Transverse colon (tissue), 4 donors: ENCODE measurements around the gene HORMAD2.

Experiments used
- POLR2A ChIP-seq: fragments of 450-650 bp; IDR thresholded peaks from one replicate; pipeline ENCODE4 v1.6.1; 2016; ENCODE audit warnings: antibody characterized with exemption, mild to moderate bottlenecking, moderate library complexity
- POLR2AphosphoS5 ChIP-seq, 3 donors: sonication (generic); formaldehyde crosslinking; IDR thresholded peaks; one replicate each; pipeline ENCODE4 v1.6.1; 2016; ENCODE audit warnings: antibody characterized with exemption in 3 of 3
- TF ChIP-seq, protein P1 (sequence below), 5 experiments: fragments of 200-600 bp in 3 of 5; fragments of 450-650 bp in 2 of 5; sonication (generic) in 3 of 5; IDR thresholded peaks; 1 replicate in 2 of 5; 2 replicates in 3 of 5; pipeline ENCODE4 v1.5.1; 2016 to 2017; ENCODE audit warnings: antibody characterized with exemption in 5 of 5, inconsistent platforms in 3 of 5, mild to moderate bottlenecking in 2 of 5, moderate library complexity in 1 of 5

DNA sequence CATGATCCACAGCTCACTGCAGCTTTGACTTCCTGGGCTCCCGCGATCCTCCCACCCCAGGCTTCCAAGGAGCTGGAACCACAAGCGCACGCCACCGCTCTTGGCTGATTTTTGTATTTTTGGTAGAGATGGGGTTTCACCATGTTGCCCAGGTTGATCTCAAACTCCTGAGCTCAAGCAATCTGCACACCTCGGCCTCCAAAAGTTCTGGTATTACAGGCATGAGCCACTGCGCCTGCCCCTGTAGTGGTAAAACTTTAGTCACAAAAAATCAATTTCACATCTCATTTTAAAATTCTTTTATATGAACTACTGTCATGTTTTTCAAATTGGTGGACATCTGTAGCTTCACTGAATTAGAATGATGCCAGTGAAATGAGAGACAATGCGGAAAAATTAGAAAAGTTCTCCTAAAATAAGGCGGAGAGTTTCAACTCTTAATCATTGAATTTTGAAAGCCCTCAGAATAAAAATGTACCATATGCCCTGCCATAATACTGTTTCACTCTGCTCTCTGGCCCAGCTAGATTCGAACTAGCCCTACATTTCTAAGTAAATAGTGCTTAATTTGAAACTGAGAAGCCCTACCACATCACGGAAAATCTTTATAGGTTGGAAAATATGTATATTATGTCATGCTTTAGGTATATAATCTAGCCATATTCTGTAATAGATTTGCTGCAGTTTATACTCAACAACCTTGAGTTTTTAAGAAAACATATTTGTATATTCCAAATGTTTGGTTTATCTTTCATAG is 78.7 kb downstream of the HORMAD2 start:
- no peak for TF ChIP-seq POLR2A
- TF ChIP-seq, protein P1, sequence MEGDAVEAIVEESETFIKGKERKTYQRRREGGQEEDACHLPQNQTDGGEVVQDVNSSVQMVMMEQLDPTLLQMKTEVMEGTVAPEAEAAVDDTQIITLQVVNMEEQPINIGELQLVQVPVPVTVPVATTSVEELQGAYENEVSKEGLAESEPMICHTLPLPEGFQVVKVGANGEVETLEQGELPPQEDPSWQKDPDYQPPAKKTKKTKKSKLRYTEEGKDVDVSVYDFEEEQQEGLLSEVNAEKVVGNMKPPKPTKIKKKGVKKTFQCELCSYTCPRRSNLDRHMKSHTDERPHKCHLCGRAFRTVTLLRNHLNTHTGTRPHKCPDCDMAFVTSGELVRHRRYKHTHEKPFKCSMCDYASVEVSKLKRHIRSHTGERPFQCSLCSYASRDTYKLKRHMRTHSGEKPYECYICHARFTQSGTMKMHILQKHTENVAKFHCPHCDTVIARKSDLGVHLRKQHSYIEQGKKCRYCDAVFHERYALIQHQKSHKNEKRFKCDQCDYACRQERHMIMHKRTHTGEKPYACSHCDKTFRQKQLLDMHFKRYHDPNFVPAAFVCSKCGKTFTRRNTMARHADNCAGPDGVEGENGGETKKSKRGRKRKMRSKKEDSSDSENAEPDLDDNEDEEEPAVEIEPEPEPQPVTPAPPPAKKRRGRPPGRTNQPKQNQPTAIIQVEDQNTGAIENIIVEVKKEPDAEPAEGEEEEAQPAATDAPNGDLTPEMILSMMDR (IDR thresholded peaks at IDR 0.05) = no peak
- no peak for TF ChIP-seq POLR2AphosphoS5 (IDR thresholded peaks at IDR 0.05)
